ENCODE results near the gene CCNI2.

DNA sequence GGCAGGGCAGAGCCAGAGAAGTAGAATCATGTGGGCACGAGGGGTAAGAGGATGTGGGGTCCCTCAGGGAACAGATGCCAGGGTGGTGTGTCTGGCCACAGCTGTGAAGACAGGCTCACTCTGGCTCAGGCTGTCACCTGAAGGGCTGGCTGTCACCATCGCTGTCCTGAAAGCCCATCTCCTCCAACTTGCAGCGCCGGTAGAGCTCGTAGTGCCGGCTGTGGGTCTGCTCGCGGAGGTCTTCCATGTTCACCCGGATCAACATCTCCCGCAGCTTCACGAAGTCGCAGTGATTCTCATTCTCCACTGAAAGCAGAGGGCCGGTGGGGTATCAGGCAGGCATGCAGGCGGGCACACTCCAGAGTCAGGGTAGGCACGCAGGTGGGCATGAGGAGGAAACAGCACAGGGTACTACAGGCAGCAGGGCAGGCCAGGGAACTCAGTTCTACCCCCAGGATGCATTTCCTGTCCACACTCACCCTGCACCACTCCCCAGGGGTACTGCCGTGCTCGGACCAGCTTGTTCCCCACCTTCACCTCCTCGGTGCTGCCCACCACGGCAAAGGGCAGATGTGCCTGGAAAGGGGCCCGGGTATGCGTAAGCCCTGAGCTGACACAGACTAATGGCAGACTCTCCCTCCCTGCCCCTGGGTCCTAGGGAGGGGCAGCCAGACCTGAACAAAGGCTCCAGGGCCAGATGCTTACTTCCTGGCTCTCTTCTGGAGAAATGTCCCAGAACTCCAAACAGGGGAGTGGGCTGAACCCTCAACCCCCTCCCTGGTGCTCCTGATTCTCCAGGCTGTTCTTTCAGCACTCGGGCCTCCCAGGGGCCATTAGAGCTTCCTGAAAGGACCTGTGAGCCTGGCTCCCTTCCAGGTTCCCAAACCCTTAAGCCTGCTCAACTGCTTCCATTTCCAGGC is 14.4 kb downstream of the CCNI2 start:
- TF ChIP-seq, protein P1, sequence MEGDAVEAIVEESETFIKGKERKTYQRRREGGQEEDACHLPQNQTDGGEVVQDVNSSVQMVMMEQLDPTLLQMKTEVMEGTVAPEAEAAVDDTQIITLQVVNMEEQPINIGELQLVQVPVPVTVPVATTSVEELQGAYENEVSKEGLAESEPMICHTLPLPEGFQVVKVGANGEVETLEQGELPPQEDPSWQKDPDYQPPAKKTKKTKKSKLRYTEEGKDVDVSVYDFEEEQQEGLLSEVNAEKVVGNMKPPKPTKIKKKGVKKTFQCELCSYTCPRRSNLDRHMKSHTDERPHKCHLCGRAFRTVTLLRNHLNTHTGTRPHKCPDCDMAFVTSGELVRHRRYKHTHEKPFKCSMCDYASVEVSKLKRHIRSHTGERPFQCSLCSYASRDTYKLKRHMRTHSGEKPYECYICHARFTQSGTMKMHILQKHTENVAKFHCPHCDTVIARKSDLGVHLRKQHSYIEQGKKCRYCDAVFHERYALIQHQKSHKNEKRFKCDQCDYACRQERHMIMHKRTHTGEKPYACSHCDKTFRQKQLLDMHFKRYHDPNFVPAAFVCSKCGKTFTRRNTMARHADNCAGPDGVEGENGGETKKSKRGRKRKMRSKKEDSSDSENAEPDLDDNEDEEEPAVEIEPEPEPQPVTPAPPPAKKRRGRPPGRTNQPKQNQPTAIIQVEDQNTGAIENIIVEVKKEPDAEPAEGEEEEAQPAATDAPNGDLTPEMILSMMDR (IDR thresholded peaks at IDR 0.05) = no peak
- TF ChIP-seq EP300 (IDR thresholded peaks at IDR 0.05) = no peak

Data from tibial nerve (tissue), 4 donors.